LNCAP (cell line): ENCODE measurements around the gene CHI3L2.

Experiments used
- TF ChIP-seq, protein P1 (sequence below): fragments of 450-650 bp; IDR thresholded peaks from 2 replicates; pipeline ENCODE4 v1.5.1; 2017; ENCODE audit warnings: mild to moderate bottlenecking

Gene CHI3L2

DNA sequence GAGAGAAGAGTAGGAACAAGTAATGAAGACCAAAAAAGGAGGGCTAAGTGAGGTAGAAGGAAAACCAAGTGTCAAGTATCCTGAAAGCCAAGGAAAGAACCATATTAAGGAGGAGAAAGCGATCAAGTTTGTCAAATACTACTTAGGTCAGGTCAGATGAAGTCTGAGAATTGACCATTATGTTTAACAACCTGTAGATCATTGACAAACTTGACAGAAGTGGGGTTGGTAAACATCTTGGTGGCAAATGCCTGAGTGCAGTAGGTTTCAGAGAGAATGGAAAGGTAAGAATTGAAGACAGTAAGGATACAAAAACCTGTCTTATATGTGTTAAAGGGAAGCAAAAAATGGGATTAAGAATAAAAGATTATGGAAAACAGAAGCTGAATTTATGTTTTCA is 59.4 kb downstream of the CHI3L2 start:
- TF ChIP-seq, protein P1, sequence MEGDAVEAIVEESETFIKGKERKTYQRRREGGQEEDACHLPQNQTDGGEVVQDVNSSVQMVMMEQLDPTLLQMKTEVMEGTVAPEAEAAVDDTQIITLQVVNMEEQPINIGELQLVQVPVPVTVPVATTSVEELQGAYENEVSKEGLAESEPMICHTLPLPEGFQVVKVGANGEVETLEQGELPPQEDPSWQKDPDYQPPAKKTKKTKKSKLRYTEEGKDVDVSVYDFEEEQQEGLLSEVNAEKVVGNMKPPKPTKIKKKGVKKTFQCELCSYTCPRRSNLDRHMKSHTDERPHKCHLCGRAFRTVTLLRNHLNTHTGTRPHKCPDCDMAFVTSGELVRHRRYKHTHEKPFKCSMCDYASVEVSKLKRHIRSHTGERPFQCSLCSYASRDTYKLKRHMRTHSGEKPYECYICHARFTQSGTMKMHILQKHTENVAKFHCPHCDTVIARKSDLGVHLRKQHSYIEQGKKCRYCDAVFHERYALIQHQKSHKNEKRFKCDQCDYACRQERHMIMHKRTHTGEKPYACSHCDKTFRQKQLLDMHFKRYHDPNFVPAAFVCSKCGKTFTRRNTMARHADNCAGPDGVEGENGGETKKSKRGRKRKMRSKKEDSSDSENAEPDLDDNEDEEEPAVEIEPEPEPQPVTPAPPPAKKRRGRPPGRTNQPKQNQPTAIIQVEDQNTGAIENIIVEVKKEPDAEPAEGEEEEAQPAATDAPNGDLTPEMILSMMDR, result no peak

DNA sequence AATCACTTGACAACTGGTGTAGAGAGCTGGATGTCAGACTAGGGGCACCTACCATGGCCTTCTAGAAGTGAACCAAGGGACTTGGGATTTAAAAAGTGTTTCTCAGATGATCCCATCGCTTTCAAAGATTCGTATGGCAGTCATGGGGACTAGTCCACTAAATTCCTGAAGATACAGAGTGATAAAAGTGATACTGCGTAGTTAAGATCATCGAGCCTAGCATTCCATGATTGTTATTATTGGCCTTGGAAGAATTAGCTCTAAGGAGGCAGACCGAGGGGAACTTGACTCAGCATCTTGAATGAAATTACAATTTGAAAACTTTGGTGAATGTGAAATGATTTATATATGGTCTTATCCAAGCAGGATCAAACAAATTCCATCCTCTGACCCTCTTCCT is 61.9 kb downstream of the CHI3L2 start:
- TF ChIP-seq, protein P1, result no peak

DNA sequence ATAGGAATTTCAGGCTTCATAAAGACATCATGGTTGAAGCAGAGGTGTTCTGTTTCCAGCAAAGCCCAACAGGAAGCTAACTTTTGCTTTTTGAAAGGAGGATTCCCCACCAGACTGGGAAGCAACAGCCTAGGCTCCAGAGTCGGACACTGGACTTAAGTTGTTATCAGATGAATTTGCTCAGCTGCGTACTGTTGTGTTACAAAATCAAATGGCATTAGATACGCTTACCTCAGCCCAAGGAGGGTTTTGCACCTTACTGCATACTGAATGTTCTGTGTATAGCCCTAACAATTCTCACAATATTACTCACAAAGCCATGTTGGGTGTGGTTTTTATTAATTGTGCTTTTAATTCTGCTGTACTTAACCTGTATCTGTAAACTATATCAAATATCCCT is 62.6 kb downstream of the CHI3L2 start:
- TF ChIP-seq, protein P1, result no peak

DNA sequence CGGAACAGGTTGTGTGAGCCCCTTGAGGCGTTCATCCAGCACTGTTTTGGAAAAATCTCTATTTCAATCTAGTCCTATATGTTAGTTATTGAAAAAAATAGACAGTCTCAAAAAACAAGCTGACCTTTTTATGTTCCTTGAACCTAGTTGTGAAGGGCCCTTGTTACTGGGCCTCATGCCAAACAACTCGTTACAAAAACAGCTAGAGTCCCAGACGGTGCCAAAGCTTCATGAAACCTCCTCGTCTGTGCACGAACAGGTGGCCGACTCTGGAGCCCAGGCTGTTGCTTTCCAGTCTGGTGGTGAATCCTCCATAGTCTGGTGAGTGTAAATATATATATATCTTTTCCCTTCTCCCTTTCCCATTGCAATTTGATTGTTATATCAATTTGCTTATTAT is 63.1 kb downstream of the CHI3L2 start, which contains the start of gene CHIA:
Gene CHIA (plus strand): TSS at position 222 of the 400 bp plus-strand sequence. CDS start 19,617 bp downstream, outside the sequence.
- TF ChIP-seq, protein P1, result no peak
